WI38 (cell line): ENCODE data around the gene NDUFAF8.

Source experiments
- H3K4me3 ChIP-seq: 2 replicates; pipeline ENCODE4 v1.5.1; 2011; ENCODE audit warnings: low read depth, mild to moderate bottlenecking, control low read depth, low read length
- TF ChIP-seq, protein P1 (sequence below): IDR thresholded peaks from 2 replicates; pipeline ENCODE4 v1.5.1; 2012; ENCODE audit warnings: low read depth, mild to moderate bottlenecking, control low read depth, low read length

The NDUFAF8 gene, protein sequence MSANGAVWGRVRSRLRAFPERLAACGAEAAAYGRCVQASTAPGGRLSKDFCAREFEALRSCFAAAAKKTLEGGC

DNA sequence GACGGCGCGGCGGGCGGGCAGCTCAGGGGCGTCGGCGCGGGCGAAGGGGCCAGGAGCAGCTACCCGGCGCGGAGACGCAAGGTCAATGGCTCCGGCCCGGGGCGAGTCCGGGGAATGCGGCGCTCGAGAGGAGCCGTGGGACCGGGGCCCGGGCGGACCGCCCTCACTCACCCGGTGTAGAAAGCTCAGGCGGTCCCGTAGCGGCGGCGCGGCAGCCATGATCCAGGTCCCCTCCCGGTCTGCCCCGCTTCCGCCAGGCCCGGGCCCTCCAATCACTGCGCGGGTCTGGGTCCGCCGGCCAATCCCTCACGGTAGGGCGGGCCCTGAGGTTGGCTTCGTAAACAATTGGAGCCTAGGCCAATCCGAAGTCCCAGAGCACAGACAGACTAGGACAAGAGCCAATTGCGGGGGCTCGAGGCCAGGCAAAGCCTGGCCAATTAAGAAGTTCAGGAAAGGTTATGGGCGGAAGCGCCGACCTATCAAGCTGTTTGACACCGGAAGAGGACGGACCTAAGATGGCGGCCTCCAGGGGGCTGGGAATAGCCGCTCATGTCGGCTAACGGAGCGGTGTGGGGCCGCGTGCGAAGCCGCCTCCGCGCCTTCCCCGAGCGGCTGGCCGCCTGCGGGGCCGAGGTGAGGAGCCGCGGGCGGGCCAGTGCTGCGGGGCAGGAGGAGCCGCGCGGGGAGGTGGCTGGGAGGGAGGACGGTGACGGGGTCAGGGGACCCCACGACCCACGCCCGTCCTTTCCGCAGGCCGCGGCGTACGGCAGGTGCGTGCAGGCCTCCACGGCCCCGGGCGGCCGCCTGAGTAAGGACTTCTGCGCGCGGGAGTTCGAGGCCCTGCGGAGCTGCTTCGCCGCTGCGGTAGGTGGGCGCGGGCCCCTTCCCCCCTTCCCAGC, at the start of gene NDUFAF8, which contains the start of gene TEPSIN:
TSS of gene NDUFAF8 (plus strand) at position 504 of the 899 bp plus-strand sequence. CDS start at position 550, 46 bp downstream.
TSS of gene TEPSIN (minus strand) at position 241 of the 899 bp plus-strand sequence. CDS start at position 219, 22 bp downstream.
- TF ChIP-seq, protein P1, sequence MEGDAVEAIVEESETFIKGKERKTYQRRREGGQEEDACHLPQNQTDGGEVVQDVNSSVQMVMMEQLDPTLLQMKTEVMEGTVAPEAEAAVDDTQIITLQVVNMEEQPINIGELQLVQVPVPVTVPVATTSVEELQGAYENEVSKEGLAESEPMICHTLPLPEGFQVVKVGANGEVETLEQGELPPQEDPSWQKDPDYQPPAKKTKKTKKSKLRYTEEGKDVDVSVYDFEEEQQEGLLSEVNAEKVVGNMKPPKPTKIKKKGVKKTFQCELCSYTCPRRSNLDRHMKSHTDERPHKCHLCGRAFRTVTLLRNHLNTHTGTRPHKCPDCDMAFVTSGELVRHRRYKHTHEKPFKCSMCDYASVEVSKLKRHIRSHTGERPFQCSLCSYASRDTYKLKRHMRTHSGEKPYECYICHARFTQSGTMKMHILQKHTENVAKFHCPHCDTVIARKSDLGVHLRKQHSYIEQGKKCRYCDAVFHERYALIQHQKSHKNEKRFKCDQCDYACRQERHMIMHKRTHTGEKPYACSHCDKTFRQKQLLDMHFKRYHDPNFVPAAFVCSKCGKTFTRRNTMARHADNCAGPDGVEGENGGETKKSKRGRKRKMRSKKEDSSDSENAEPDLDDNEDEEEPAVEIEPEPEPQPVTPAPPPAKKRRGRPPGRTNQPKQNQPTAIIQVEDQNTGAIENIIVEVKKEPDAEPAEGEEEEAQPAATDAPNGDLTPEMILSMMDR, result no peak
- peak within 1 kb of the TSS; percentile 92 for H3K4me3 ChIP-seq

DNA sequence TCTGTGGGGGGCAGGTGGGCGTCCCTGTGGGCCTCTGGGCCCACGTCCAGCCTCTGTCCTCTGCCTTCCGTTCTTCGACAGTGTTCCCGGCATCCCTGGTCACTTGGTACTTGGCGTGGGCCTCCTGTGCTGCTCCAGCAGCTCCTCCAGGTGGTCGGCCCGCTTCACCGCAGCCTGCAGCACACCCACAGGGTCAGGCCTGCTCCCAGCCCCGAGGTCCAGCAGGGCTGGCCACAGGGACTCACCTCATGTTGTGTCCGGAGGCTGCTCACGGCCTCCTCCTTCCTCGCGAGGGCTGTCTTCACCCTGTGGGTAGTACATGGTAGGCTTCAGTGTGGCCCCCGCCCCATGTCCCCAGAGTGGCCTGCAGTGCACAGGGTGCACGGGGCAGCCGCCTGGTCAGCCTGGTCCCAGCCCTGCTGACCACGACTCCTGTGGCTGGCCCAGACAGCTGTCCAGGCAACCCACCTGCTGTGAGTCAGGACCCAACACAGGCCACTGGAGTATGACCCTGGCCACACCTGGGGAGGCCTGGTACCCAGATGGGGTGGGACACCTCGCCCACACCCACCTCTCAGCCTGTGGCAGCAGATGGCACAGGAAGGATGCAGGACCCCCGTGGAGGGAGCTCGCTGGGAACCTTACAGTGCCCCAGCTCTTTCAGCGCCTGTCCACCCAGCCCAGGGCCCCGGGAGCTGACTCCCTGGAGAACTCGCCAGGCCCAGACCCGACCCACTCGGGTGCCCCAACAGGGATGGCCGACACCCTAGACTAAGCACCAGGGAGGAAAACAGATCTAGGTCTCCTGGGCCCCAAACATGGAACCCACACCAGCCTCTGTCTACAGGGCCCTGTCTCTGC, 49.2 kb upstream of the NDUFAF8 start:
- TF ChIP-seq, protein P1, result no peak
- no peak overlapping the region for H3K4me3 ChIP-seq

DNA sequence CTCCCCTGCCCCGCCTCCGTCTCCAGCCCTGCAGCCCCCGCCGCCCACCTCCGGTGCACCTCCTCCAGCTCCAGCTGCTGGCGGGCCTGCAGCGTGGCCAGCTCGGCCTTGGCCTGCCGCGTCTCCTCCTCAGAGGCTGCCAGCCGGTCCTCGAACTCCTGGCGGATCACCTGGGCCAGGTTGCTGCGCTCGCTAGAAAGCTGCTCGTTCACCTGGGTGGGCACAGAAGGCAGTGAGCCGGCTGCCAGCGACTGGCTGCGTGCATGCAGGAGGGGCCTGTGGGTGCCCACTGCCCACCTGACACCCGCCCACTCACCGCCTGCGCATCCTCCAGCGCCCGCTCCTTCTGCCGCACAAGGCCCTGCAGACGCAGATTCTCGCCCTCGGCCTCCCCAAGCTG, 48.5 kb upstream of the NDUFAF8 start:
- H3K4me3 ChIP-seq, result no peak overlapping the region

DNA sequence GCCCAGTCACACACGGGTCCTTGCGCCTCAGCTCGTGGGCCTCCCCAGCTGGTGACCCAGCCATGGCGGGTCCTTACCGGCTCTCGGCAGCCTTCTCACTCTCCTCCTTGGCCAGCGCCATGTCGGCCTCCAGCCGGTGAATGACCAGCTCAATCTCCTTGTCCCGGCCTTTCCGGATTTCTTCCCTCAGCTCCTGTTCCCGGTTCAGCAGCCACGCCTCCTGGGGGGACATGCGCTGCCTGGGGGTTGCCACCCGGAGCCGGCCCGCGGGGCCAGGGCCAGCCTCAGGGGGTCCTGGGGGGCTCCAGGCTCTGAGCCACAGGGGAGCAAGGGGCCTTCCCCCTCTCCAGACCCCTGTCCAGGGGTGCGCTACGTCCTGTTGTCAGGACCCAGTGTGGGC, 48.0 kb upstream of the NDUFAF8 start:
- TF ChIP-seq, protein P1, result no peak

More for the DNA sequence above, 48.5 kb upstream of the NDUFAF8 start:
- TF ChIP-seq, protein P1, result no peak

DNA sequence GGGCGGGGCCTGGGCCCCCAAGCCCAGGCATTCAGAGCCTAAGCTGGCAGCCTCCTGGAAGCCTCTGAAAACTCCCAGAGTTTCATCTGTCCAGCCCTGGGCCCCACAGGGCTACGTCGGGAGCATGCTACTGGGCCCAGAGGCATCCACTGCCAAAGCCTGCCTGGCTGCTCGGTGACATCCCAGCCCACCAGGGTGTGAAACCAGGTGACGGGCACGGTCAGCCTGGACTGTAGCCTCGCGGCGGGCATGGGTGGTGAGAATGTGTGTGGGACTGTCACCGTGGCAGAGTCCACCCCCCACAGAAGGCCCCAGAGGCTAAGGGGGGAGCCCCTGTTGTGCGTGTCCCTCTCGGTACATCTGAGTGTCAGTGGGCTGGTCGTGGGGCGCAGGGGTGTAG, 47.5 kb upstream of the NDUFAF8 start:
- TF ChIP-seq, protein P1, result no peak
- no peak overlapping the region for H3K4me3 ChIP-seq

More for the DNA sequence above, 48.0 kb upstream of the NDUFAF8 start:
- H3K4me3 ChIP-seq, result no peak overlapping the region

DNA sequence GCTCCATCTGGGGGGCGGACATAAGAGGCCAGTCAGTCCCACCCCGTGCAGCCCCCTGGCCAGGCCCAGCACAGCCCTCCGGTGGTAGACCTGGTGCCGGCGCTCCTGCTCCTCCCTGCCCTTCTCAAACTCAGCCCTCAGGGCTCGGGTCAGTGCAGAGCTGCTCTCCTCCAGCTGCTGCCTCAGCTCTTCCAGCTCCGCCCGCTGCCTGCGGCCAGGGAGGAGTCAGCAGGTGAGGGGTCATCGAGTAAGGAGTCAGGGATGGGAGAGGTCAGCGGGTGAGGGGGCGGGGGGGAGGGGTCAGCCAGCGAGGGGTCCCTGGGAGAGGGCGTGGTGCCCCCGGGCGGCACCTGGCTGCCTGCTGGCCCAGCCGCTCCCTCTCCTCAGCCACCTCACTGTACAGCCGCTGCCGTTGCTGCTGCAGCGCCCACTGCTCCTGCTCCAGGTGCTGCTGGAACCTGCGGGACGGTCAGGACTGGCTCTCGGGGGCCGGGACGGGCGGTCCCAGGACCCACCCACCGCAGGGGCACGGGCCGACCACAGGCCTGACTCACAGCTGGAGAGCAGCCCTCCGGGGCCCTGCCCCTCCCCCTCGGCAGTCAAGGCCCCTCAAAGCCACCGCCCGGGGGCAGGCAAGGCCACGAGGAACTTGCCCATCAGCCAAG, 46.6 kb upstream of the NDUFAF8 start:
- H3K4me3 ChIP-seq, result no peak overlapping the region
- TF ChIP-seq, protein P1, result no peak
